Right lobe of liver (tissue), 5 donors: Measurements from ENCODE around the gene FSD2. TPM values are rescaled to one million over a fixed set of nuclear protein-coding genes. Genes with fewer than 3 reads are reported as not detected.

Source experiments
- total RNA-seq, 6 experiments: library from RNA; depleted of rRNA in 2 of 6; stranded (reverse); fragments of >200 nt in 2 of 6; fragmentation: NEBNext Ultra II Directional in 3 of 6; extraction: Animal tissue kit (Norgen Biotek cat#: 25700) in 3 of 6; gene quantifications; one replicate each; pipeline versions ENCODE4 v1.1.0 to v1.2.4, GENCODE V29; 2016 to 2023
- donor health status: DM: no; HTN: no; CAD: no.
- donor health status: DM: no; HTN: no; CAD: no.
- donor health status: DM: no; HTN: yes; CAD: no.
- donor health status: DM: no; HTN: yes; CAD: no.

Gene FSD2
- total RNA-seq, 6 experiments from 2014 or later: not detected

Other genes starting within 250 kb of the FSD2 start
- not detected for gene CPEB1, start 158.7 kb downstream of the FSD2 start, total RNA-seq
- gene AP3B2, start 96.2 kb downstream of the FSD2 start, total RNA-seq: under 1 TPM in 1 of 6 experiments, not detected in 5; 0.12 TPM
- gene WHAMM, start 3.6 kb upstream of the FSD2 start, total RNA-seq: 1 to 10 TPM; 3.7 to 6.5 (median 4.7) TPM
- 10 to 100 TPM; 16.8 to 66.2 (median 60.7) TPM for gene HOMER2, start 146.7 kb upstream of the FSD2 start, total RNA-seq
- gene RAMAC, start 180.1 kb upstream of the FSD2 start, total RNA-seq: 10 to 100 TPM in 5 of 6 experiments, 1 to 10 TPM in 1; 8.1 to 13.5 (median 11.5) TPM
- 10 to 100 TPM in 1 of 6 experiments, 1 to 10 TPM in 5; 7.1 to 10.7 (median 8.6) TPM for gene C15orf40, start 205.6 kb upstream of the FSD2 start, total RNA-seq